RWPE2 (cell line): Measurements from ENCODE around the gene IL1R2.

Source experiments
- ATAC-seq: fragments of 200-7000 bp; cut with Tn5 transposase; 3 replicates; pipeline ENCODE4 v1.9.1; 2021; ENCODE audit warnings: low read depth
- DNase-seq: peaks from one replicate; pipeline ENCODE4 v3.0.0-alpha.2; 2020; ENCODE audit warnings: low spot score
- H3K27ac ChIP-seq: fragments of 450-650 bp; 2 replicates; pipeline ENCODE4 v1.5.1; 2017; ENCODE audit warnings: mild to moderate bottlenecking; ENCODE audit not compliant: poor library complexity, severe bottlenecking
- H3K27me3 ChIP-seq: fragments of 250-450 bp; sonication (Bioruptor Pico); 2 replicates; pipeline ENCODE4 v1.5.1; 2021; ENCODE audit warnings: mild to moderate bottlenecking, moderate library complexity; ENCODE audit not compliant: insufficient read depth, poor library complexity, severe bottlenecking
- H3K36me3 ChIP-seq: fragments of 250-450 bp; sonication (Bioruptor Pico); 2 replicates; pipeline ENCODE4 v1.5.1; 2020; ENCODE audit warnings: low read depth, mild to moderate bottlenecking, moderate library complexity
- H3K4me1 ChIP-seq: fragments of 250-450 bp; sonication (Bioruptor Pico); 2 replicates; pipeline ENCODE4 v1.5.1; 2021; ENCODE audit warnings: mild to moderate bottlenecking, moderate library complexity; ENCODE audit not compliant: insufficient read depth, poor library complexity, severe bottlenecking
- H3K4me3 ChIP-seq: fragments of 250-450 bp; sonication (Bioruptor Pico); 2 replicates; pipeline ENCODE4 v1.5.1; 2021; ENCODE audit warnings: mild to moderate bottlenecking, moderate library complexity; ENCODE audit not compliant: severe bottlenecking
- H3K9me3 ChIP-seq: fragments of 250-450 bp; sonication (Bioruptor Pico); 2 replicates; pipeline ENCODE4 v1.5.1; 2021; ENCODE audit warnings: mild to moderate bottlenecking, moderate library complexity; ENCODE audit not compliant: severe bottlenecking
- TF ChIP-seq, protein P1 (sequence below): fragments of 450-650 bp; IDR thresholded peaks from one replicate; pipeline ENCODE4 v1.5.1; 2017; ENCODE audit warnings: mild to moderate bottlenecking, moderate library complexity; ENCODE audit not compliant: poor library complexity, severe bottlenecking

Gene IL1R2

DNA sequence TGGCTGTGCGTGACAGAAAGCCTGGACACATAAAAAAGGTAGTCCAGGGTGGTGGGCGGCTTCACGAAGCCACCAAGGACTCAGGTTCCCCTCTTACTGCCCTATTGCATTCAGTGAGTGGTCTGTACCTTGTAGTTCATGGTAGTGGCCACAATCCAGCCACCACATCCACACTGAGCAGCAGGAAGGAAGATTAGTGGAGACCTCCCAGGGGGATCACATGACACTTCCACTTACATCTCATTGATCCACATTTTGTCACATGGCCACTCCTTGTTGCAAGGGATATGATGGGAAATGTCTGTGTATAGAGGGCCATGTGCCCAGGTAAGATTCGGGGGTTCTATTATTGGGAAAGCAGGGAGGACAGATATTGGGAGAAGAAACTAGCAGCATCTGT lies 13.7 kb downstream of the IL1R2 start:
- Histone ChIP-seq H3K27ac (no peak overlapping the region), H3K27me3 (no peaks in the 10 kb centered on the region), H3K4me3 (no peak overlapping the region), H3K4me1 (peaks cover 3% of the 10 kb centered on the region), H3K36me3 (no peaks in the 10 kb centered on the region), H3K9me3 (no peaks in the 10 kb centered on the region)
- ATAC-seq, result no peak
- no peak for DNase-seq
- TF ChIP-seq, protein P1, sequence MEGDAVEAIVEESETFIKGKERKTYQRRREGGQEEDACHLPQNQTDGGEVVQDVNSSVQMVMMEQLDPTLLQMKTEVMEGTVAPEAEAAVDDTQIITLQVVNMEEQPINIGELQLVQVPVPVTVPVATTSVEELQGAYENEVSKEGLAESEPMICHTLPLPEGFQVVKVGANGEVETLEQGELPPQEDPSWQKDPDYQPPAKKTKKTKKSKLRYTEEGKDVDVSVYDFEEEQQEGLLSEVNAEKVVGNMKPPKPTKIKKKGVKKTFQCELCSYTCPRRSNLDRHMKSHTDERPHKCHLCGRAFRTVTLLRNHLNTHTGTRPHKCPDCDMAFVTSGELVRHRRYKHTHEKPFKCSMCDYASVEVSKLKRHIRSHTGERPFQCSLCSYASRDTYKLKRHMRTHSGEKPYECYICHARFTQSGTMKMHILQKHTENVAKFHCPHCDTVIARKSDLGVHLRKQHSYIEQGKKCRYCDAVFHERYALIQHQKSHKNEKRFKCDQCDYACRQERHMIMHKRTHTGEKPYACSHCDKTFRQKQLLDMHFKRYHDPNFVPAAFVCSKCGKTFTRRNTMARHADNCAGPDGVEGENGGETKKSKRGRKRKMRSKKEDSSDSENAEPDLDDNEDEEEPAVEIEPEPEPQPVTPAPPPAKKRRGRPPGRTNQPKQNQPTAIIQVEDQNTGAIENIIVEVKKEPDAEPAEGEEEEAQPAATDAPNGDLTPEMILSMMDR, result no peak

DNA sequence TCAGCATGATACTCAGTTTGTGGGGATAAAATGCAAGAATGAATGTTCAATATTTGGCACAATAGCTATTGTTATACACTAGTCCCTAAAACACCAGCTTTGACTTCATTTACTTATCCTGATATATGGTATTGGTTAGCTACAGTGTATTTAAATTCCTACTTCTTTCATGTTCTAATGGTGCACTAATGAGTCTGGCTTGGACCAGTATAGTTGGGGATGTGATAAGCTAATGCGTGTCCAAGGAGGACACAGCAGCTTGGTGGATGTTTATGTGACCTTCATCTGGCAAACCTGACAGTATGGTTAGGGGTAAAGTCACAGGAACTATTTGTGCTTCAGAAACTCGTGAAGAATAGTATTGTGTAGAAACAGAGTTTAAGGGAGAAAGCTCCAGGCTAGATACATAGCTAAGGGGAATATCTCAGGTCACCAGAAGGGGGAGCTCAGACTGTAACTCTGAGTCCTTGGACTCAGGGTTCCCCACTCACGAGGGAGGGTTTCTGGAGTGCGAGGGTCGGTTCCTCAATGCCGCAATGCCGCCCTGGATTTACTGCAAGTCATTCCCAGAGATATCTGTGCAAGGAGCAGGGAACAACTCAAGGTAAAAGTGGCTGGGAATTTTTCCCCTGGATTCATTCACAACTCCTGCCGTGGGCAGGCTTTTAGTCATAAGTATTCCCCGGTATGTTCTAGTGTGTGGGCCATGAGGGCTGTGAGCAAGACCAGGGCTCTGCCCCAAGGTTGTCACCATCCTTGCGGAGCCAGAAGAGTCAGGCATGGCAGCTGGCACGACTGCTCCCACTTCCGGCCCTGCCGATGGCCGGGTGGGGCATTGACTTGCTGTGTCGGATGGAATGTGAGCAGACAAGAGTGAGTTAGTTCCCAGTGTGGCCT lies 14.5 kb downstream of the IL1R2 start:
- TF ChIP-seq, protein P1, result peak; percentile 50
- Histone ChIP-seq H3K4me3 (no peak overlapping the region), H3K36me3 (no peaks in the 10 kb centered on the region), H3K4me1 (peaks cover 3% of the 10 kb centered on the region), H3K27me3 (no peaks in the 10 kb centered on the region), H3K27ac (no peak overlapping the region), H3K9me3 (no peaks in the 10 kb centered on the region)
- ATAC-seq (peak; percentile 48; the same call in 2 of the 3 replicates), DNase-seq (no peak)

DNA sequence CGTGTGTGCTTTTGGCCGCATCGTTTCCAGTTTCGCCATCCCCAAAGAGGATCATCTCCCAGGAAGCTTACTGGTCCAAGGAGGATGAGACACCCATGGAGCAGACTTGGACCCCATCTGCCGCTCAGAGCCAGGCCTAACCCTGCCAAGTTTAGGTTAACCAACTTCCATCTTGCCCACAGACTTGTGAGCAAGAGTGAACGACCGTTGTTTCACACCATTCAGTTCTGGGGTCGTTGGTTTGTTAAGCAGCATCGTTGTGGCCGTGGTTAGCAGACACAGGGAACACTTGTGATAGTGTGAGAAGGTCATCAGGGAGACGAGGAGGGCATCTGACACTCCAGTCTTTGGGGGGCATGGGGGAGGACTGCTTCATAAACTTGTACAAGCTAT lies 15.1 kb downstream of the IL1R2 start:
- H3K27ac ChIP-seq, result no peak overlapping the region
- H3K9me3 ChIP-seq, result no peaks in the 10 kb centered on the region
- DNase-seq (no peak), ATAC-seq (no peak)
- TF ChIP-seq, protein P1, result no peak
- no peak overlapping the region for H3K4me3 ChIP-seq
- H3K4me1 ChIP-seq, result no peaks in the 10 kb centered on the region
- no peaks in the 10 kb centered on the region for H3K36me3 ChIP-seq
- no peaks in the 10 kb centered on the region for H3K27me3 ChIP-seq

DNA sequence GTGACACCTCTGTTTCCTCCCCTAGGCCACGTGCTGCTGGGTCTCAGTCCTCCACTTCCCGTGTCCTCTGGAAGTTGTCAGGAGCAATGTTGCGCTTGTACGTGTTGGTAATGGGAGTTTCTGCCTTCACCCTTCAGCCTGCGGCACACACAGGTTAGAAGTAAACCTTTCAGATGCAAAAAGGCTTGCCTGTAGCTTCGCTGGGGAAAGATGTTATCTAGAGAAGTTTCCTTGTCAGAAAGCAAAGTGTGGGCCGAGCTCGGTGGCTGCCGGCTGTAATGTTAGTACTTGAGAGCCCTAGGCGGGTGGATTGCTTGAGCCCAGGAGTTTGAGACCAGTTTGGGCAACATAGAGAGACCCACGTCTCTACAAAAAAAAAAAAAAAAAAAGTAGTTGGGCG lies 16.7 kb downstream of the IL1R2 start:
- Histone ChIP-seq H3K36me3 (no peaks in the 10 kb centered on the region), H3K9me3 (no peaks in the 10 kb centered on the region), H3K27ac (no peak overlapping the region), H3K27me3 (no peaks in the 10 kb centered on the region), H3K4me1 (no peaks in the 10 kb centered on the region), H3K4me3 (no peak overlapping the region)
- no peak for ATAC-seq
- TF ChIP-seq, protein P1, result no peak
- DNase-seq, result no peak

DNA sequence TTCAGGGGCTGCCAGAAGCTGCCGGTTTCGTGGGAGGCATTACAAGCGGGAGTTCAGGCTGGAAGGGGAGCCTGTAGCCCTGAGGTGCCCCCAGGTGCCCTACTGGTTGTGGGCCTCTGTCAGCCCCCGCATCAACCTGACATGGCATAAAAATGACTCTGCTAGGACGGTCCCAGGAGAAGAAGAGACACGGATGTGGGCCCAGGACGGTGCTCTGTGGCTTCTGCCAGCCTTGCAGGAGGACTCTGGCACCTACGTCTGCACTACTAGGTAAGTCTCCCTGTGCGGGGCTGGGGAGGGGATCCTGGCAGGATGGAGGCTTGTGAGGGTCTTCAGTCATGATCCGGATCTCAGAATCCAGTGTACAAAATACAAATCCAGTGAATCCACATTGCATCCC lies 17.8 kb downstream of the IL1R2 start:
- Histone ChIP-seq H3K27ac (no peak overlapping the region), H3K27me3 (no peaks in the 10 kb centered on the region), H3K36me3 (no peaks in the 10 kb centered on the region), H3K4me1 (no peaks in the 10 kb centered on the region), H3K9me3 (no peaks in the 10 kb centered on the region), H3K4me3 (no peak overlapping the region)
- ATAC-seq (no peak), DNase-seq (no peak)
- TF ChIP-seq, protein P1, result no peak
